Muscle of leg (tissue), 11 donors: ENCODE results near the gene INTS2. TPM values are rescaled to one million over a fixed set of nuclear protein-coding genes. Genes with fewer than 3 reads are reported as not detected.
"Not testable (repeated sequence)": the region's sequence is repeated elsewhere in the genome, so short reads cannot be mapped to it uniquely, and the experiment has no call there.

Source experiments
- DNase-seq: peaks from one replicate; pipeline ENCODE4 v3.0.0; 2013
- H3K27ac ChIP-seq: one replicate; pipeline ENCODE4 v1.5.1; 2013; ENCODE audit warnings: mild to moderate bottlenecking, low read length, control low read depth
- H3K27me3 ChIP-seq: one replicate; pipeline ENCODE4 v1.6.1; 2013; ENCODE audit warnings: low read length; ENCODE audit not compliant: control insufficient read depth, insufficient read depth
- H3K36me3 ChIP-seq: one replicate; pipeline ENCODE4 v1.6.1; 2013; ENCODE audit warnings: low read length; ENCODE audit not compliant: control insufficient read depth, insufficient read depth
- H3K4me1 ChIP-seq: one replicate; pipeline ENCODE4 v1.6.1; 2013; ENCODE audit warnings: low read length; ENCODE audit not compliant: control insufficient read depth, insufficient read depth
- H3K4me3 ChIP-seq: one replicate; pipeline ENCODE4 v1.5.1; 2013; ENCODE audit warnings: low read length, control low read depth
- H3K9me3 ChIP-seq: replicated peaks from 2 replicates; pipeline ENCODE4 v1.6.1; 2013; ENCODE audit warnings: low read depth, low read length; ENCODE audit not compliant: control insufficient read depth
- WGBS: methylation state at CpG from one replicate; pipeline ENCODE4 v1.1.5; 2013; ENCODE audit warnings: missing lambda C conversion rate; ENCODE audit not compliant: insufficient coverage; 5-methylcytosine and 5-hydroxymethylcytosine counted together
- polyA plus RNA-seq, 8 donors: library from polyadenylated mRNA; unstranded; fragments of 120-200 nt; gene quantifications; one replicate each; pipeline versions ENCODE4 v1.2.1 to v1.2.3, GENCODE V29; 2013; ENCODE audit warnings: inconsistent platforms in 1 of 8, low replicate concordance in 1 of 8; ENCODE audit not compliant: insufficient read length in 8 of 8, insufficient read depth in 1 of 8
- total RNA-seq: library from RNA; stranded (reverse); fragments of 120-200 nt; gene quantifications from one replicate; pipeline ENCODE4 v1.2.4, GENCODE V29; 2013

The INTS2 gene
- total and polyA plus RNA-seq, 9 donors = 6.3 to 12.7 (median 9.2) TPM

DNA sequence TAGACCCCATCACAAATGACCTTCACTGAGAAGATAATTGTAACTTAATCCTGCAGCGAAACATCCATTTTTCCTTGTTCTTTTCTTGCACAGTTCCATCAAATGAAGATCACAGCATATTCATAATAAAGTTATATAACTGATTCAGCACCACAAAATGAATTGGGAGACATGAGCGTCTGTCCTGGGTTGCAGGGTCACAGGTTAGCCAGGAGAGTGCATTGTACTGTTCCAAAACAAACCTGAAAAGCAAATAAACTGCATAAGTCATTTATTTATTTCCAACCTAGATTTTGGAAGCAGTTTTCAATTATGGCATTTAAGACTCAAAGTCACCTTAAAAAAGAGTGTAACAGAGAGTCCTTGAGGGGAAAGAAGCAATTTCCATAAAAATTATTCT lies 18.6 kb upstream of the INTS2 start:
- no peaks in the 10 kb centered on the region for H3K4me1 ChIP-seq
- no peaks in the 10 kb centered on the region for H3K9me3 ChIP-seq
- no peak for DNase-seq
- H3K4me3 ChIP-seq = no peak overlapping the region
- H3K27me3 ChIP-seq = no peaks in the 10 kb centered on the region
- no peak overlapping the region for H3K27ac ChIP-seq
- WGBS = no CpG with 5 or more reads among the region's 2 CpGs
- peaks cover 15% of the 10 kb centered on the region for H3K36me3 ChIP-seq

GRCh38 chr17:61943117-61943516 lies 15.3 kb upstream of the INTS2 start:
- H3K27me3 ChIP-seq = no peaks in the 10 kb centered on the region
- no CpG with 5 or more reads among the region's 1 CpG for WGBS
- no peak for DNase-seq
- no peak overlapping the region for H3K27ac ChIP-seq
- H3K4me1 ChIP-seq = no peaks in the 10 kb centered on the region
- no peaks in the 10 kb centered on the region for H3K9me3 ChIP-seq
- H3K36me3 ChIP-seq = peaks cover 7% of the 10 kb centered on the region
- no peak overlapping the region for H3K4me3 ChIP-seq

- WGBS = no CpG with 5 or more reads among the region's 2 CpGs
- Histone ChIP-seq H3K27me3 (no peaks in the 10 kb centered on the region), H3K27ac (no peak overlapping the region), H3K9me3 (no peaks in the 10 kb centered on the region), H3K4me3 (no peak overlapping the region), H3K4me1 (no peaks in the 10 kb centered on the region), H3K36me3 (peaks cover 5% of the 10 kb centered on the region)
- DNase-seq = no peak
Observed at GRCh38 chr17:61942085-61942484, 14.3 kb upstream of the INTS2 start.

DNA sequence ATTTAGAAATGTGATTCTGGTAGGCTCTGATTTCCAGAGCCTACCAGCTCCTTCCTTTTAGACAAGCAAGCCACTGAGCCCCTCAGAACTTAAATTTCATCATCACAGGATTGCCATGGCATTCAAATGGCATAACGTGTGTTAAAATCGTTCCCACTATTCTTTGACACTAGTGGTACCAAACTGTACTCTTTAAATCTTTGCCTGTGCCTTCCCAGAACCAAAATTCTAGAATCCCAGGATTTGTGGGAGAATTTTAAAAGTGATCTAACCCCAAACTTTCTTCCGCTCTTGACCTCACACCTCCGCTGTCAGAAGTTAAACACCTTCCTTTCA lies 287 bp upstream of the INTS2 start:
- peaks cover 5% of the 10 kb centered on the region for H3K4me1 ChIP-seq
- H3K36me3 ChIP-seq = peaks cover 13% of the 10 kb centered on the region
- H3K27me3 ChIP-seq = no peaks in the 10 kb centered on the region
- peak overlapping the region; percentile 93 for H3K27ac ChIP-seq
- WGBS = 62% methylated on average over 2 of the region's 4 CpGs
- DNase-seq = no peak
- peak overlapping the region; percentile 82 for H3K4me3 ChIP-seq
- no peaks in the 10 kb centered on the region for H3K9me3 ChIP-seq

DNA sequence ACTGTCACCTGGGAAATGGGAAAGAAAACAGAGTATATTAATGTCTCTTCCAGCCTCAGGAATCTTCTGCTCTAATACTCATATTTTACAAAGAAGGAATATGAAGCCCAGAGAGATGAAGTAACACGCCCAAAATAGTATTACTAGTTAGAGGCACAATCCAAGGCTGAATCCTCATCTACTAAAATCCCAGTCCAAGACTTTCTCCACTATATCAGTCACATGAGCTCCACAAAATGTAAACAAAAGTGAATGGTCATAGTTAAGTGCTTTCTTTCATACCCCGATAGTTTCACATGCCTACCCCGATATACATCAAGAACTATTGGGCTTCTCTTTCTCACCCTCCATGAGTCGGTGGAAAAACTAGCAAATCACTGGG lies 965 bp downstream of the INTS2 start:
- Histone ChIP-seq H3K27ac (peak overlapping the region; percentile 93), H3K4me3 (peak overlapping the region; percentile 82), H3K9me3 (no peaks in the 10 kb centered on the region), H3K4me1 (peaks cover 5% of the 10 kb centered on the region), H3K36me3 (peaks cover 19% of the 10 kb centered on the region), H3K27me3 (no peaks in the 10 kb centered on the region)
- DNase-seq = peak; percentile 58
- WGBS = no CpG with 5 or more reads among the region's 4 CpGs

- not testable (repeated sequence) for H3K4me3 ChIP-seq, DNase-seq, H3K9me3 ChIP-seq, H3K27me3 ChIP-seq, H3K27ac ChIP-seq, H3K4me1 ChIP-seq
- H3K36me3 ChIP-seq = peaks cover 11% of the 10 kb centered on the region
- WGBS = 100% methylated on average over 3 of the region's 15 CpGs
Observed at GRCh38 chr17:61915162-61915561, 12.6 kb downstream of the INTS2 start.

DNA sequence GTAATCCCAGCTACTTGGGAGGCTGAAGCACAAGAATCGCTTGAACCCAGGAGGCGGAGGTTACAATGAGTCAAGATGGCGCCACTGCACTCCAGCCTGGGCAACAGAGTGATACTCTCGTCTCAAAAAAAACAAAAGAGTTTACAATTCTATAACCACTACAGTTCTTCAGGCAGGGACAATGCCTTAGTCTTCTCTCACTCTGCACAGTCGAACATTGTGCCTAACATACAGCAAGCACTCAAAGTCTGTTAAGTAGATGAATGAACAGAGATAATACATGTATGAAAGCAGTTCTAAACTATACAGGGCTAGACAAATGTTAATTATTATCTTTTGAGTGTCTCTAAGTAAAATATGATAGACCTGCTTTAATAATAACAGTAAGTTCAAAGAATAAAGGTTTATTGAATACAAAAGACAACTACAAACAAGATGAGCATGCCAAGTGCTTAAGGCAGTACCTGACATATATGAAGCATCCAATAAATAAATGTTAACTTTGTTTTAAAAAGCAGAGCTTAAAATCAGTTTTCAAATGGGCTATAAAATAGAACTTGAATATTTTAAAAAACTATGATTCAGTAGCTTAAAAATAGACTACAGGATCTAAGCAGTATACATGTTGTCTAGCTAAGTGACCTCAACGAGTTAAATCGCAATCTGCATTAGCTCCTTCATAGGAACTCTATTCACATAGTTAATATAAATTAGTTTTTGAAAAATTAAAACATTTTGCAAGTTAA lies 19.3 kb downstream of the INTS2 start:
- no peak overlapping the region for H3K4me3 ChIP-seq
- no peak overlapping the region for H3K27ac ChIP-seq
- H3K4me1 ChIP-seq = no peaks in the 10 kb centered on the region
- DNase-seq = no peak
- peaks cover 21% of the 10 kb centered on the region for H3K36me3 ChIP-seq
- no CpG with 5 or more reads among the region's 7 CpGs for WGBS
- H3K27me3 ChIP-seq = no peaks in the 10 kb centered on the region
- H3K9me3 ChIP-seq = no peaks in the 10 kb centered on the region

- DNase-seq = no peak
- Histone ChIP-seq H3K36me3 (peaks cover 29% of the 10 kb centered on the region), H3K4me3 (no peak overlapping the region), H3K27me3 (no peaks in the 10 kb centered on the region), H3K4me1 (no peaks in the 10 kb centered on the region), H3K9me3 (no peaks in the 10 kb centered on the region), H3K27ac (no peak overlapping the region)
- WGBS = 70% methylated on average over 2 of the region's 5 CpGs
Observed at GRCh38 chr17:61907361-61907760, 20.4 kb downstream of the INTS2 start.

- Histone ChIP-seq H3K27ac (no peak overlapping the region), H3K36me3 (peaks cover 37% of the 10 kb centered on the region), H3K4me3 (no peak overlapping the region), H3K4me1 (no peaks in the 10 kb centered on the region), H3K27me3 (no peaks in the 10 kb centered on the region), H3K9me3 (no peaks in the 10 kb centered on the region)
- no peak for DNase-seq
- no CpG with 5 or more reads among the region's 5 CpGs for WGBS
Observed at GRCh38 chr17:61904094-61904710, 23.6 kb downstream of the INTS2 start.

DNA sequence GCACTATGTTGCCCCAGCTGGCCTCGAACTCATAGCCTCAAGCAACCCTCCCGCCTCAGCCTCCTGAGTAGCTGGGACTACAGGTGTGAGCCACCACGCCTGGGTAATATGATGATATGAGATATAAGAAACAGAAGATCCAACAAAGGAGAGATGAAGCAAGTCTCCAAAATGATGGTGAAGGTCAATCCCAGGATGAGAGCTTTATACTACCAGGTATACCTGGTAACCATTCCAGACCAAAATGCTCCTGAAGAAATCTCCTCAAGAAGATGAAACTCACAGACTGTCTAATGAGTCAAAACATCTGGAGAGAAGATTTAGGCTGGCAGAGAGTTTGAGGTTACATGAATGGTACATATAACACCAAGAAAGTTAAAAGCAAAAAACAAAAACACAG lies 24.5 kb downstream of the INTS2 start:
- H3K4me1 ChIP-seq = no peaks in the 10 kb centered on the region
- H3K27me3 ChIP-seq = no peaks in the 10 kb centered on the region
- no peak overlapping the region for H3K4me3 ChIP-seq
- no peaks in the 10 kb centered on the region for H3K9me3 ChIP-seq
- H3K27ac ChIP-seq = no peak overlapping the region
- peaks cover 37% of the 10 kb centered on the region for H3K36me3 ChIP-seq
- no CpG with 5 or more reads among the region's 3 CpGs for WGBS
- no peak for DNase-seq
